CD4-positive, alpha-beta T cell treated with Interleukin-2 at 100 ng/mL for 4 hours (primary cell): ENCODE data around the gene CFHR5.
"Not testable (repeated sequence)": the region's sequence is repeated elsewhere in the genome, so short reads cannot be mapped to it uniquely, and the experiment has no call there.

Source experiments
- DNase-seq: peaks from one replicate; pipeline ENCODE4 v3.0.0-alpha.2; 2020; ENCODE audit warnings: low spot score

The CFHR5 gene

GRCh38 chr1:197017558-197018146, 40.3 kb downstream of the CFHR5 start:
- no peak for DNase-seq

- no peak for DNase-seq
Observed at GRCh38 chr1:197021716-197022115, 44.4 kb downstream of the CFHR5 start.

- DNase-seq: no peak
Observed at GRCh38 chr1:197024460-197024859, 47.1 kb downstream of the CFHR5 start.

GRCh38 chr1:197027359-197027758, 50.0 kb downstream of the CFHR5 start:
- DNase-seq: no peak

- no peak for DNase-seq
Observed at GRCh38 chr1:197029749-197030148, 52.4 kb downstream of the CFHR5 start.

GRCh38 chr1:197034631-197035339, 57.4 kb downstream of the CFHR5 start:
- DNase-seq: not testable (repeated sequence)

- DNase-seq: no peak
Observed at GRCh38 chr1:197036861-197037260, 59.5 kb downstream of the CFHR5 start.

GRCh38 chr1:197041486-197042353, 64.4 kb downstream of the CFHR5 start:
- DNase-seq: no peak

- DNase-seq: no peak
Observed at GRCh38 chr1:197042676-197043341, 65.5 kb downstream of the CFHR5 start.

- DNase-seq: no peak
Observed at GRCh38 chr1:197049100-197049499, 71.7 kb downstream of the CFHR5 start.
